K562 (cell line): ENCODE measurements around the gene MAP4K4. TPM values are rescaled to one million over a fixed set of nuclear protein-coding genes. Genes with fewer than 3 reads are reported as not detected.

Experiments
- CHCHD3 ChIP-seq: fragments of 250-450 bp; sonication (Bioruptor Pico); IDR thresholded peaks from 2 replicates; pipeline ENCODE4 v2.1.2; 2022; ENCODE audit warnings: mild to moderate bottlenecking
- CTBP1 ChIP-seq: fragments of 450-650 bp; IDR thresholded peaks from 2 replicates; pipeline ENCODE4 v1.6.1; 2016; ENCODE audit warnings: borderline replicate concordance
- EP300 ChIP-seq: IDR thresholded peaks from 2 replicates; pipeline ENCODE4 v1.6.1; 2012; ENCODE audit warnings: low read length, improper control_type of control experiment
- GTF2E2 ChIP-seq: fragments of 200-800 bp; sonication (Bioruptor generic); IDR thresholded peaks from 2 replicates; pipeline ENCODE4 v1.6.1; 2016; ENCODE audit warnings: missing genetic modification characterization, missing compliant biosample characterization
- LCOR ChIP-seq: sonication (generic); formaldehyde crosslinking; IDR thresholded peaks from 2 replicates; pipeline ENCODE4 v1.8.0; 2022; ENCODE audit warnings: mild to moderate bottlenecking, missing genetic modification reagents
- NONO ChIP-seq, 2 experiments: fragments of 200-400 bp in 1 of 2; fragments of 450-650 bp in 1 of 2; formaldehyde crosslinking in 1 of 2; IDR thresholded peaks; 2 replicates each; pipeline ENCODE4 v1.6.1; 2017; ENCODE audit warnings: low read depth in 2 of 2, mild to moderate bottlenecking in 2 of 2, moderate library complexity in 2 of 2, low read length in 1 of 2
- RBBP5 ChIP-seq: fragments of 200-600 bp; sonication (generic); IDR thresholded peaks from 2 replicates; pipeline ENCODE4 v1.6.1; 2012; ENCODE audit warnings: borderline replicate concordance, mild to moderate bottlenecking, low read length, control low read depth, inconsistent platforms; ENCODE audit not compliant: insufficient read depth, poor library complexity, severe bottlenecking
- SMAD1 ChIP-seq: fragments of 150-350 bp; IDR thresholded peaks from 2 replicates; pipeline ENCODE4 v1.6.1; 2014; ENCODE audit warnings: low read length, low read depth; ENCODE audit not compliant: partially characterized antibody
- SPI1 ChIP-seq: IDR thresholded peaks from 2 replicates; pipeline ENCODE4 v1.6.1; 2011; ENCODE audit warnings: low read depth, low read length, control low read depth, borderline replicate concordance
- TEAD4 ChIP-seq, 2 experiments: sonication (generic) in 1 of 2; formaldehyde crosslinking in 1 of 2; IDR thresholded peaks; 2 replicates each; pipeline versions ENCODE4 v1.6.1 to v1.8.0; 2012 to 2022; ENCODE audit warnings: borderline replicate concordance in 1 of 2, inconsistent platforms in 1 of 2, low read length in 1 of 2, mild to moderate bottlenecking in 1 of 2, missing genetic modification reagents in 1 of 2
- XRCC5 ChIP-seq: fragments of 200-400 bp; formaldehyde crosslinking; IDR thresholded peaks from 2 replicates; pipeline ENCODE4 v1.6.1; 2017; ENCODE audit warnings: low read depth, mild to moderate bottlenecking, low read length
- YY1 ChIP-seq, 3 experiments: IDR thresholded peaks; 2 replicates each; pipeline ENCODE4 v1.6.1; 2011; ENCODE audit warnings: low read length in 2 of 3, mild to moderate bottlenecking in 2 of 3, moderate library complexity in 2 of 3, borderline replicate concordance in 1 of 3, control low read depth in 1 of 3, low read depth in 1 of 3; ENCODE audit not compliant: insufficient read depth in 3 of 3, insufficient replicate concordance in 2 of 3, control insufficient read depth in 1 of 3, insufficient read length in 1 of 3; ENCODE audit errors: extremely low read depth in 1 of 3
- ZNF639 ChIP-seq, 2 experiments: fragments of 200-800 bp in 1 of 2; sonication (Bioruptor generic) in 1 of 2; sonication (generic) in 1 of 2; formaldehyde crosslinking in 1 of 2; IDR thresholded peaks in 1 of 2; conservative IDR thresholded peaks in 1 of 2; 2 replicates each; pipeline versions ENCODE4 v1.5.0 to v1.6.1; 2016 to 2020; ENCODE audit warnings: missing compliant biosample characterization in 1 of 2, missing genetic modification characterization in 1 of 2, missing genetic modification reagents in 1 of 2
- polyA plus RNA-seq, 8 experiments: library from polyadenylated mRNA; depleted of rRNA in 4 of 8; stranded (reverse) in 5 of 8; unstranded in 3 of 8; fragments of >200 nt; fragmentation: Nextera tagmentation in 2 of 8; fragmentation: Illumina TruSeq in 1 of 8; extraction: Ambion mirVana in 2 of 8; extraction: Trizol in 1 of 8; gene quantifications; 2 replicates each; pipeline versions ENCODE4 v1.2.1 to v1.2.3, GENCODE V29; 2011 to 2014; ENCODE audit warnings: inconsistent platforms in 1 of 8, missing spikeins in 1 of 8
- total RNA-seq, 7 experiments: library from RNA; depleted of rRNA in 6 of 7; stranded (reverse); fragments of >200 nt in 6 of 7; fragmentation: Illumina TruSeq in 2 of 7; extraction: Trizol in 2 of 7; gene quantifications; 2 replicates each; pipeline versions ENCODE4 v1.2.1 to v1.2.3, GENCODE V29; 2011 to 2021; ENCODE audit warnings: low replicate concordance in 1 of 7
- TF ChIP-seq, protein P1 (sequence below): fragments of 450-650 bp; conservative IDR thresholded peaks from 2 replicates; pipeline ENCODE4 v1.6.1; 2016; ENCODE audit warnings: missing genetic modification characterization, low read depth, mild to moderate bottlenecking, missing compliant biosample characterization, moderate library complexity
- TF ChIP-seq, protein P2 (sequence below): fragments of 250-450 bp; sonication (Bioruptor Pico); IDR thresholded peaks from 2 replicates; pipeline ENCODE4 v1.8.0; 2021; ENCODE audit warnings: mild to moderate bottlenecking, moderate library complexity
- TF ChIP-seq, protein P3 (sequence below), 2 experiments: fragments of 150-350 bp in 1 of 2; IDR thresholded peaks; 2 replicates each; pipeline ENCODE4 v1.6.1; 2012 to 2016; ENCODE audit warnings: low read depth in 2 of 2, low read length in 2 of 2, mild to moderate bottlenecking in 1 of 2, moderate library complexity in 1 of 2

Gene MAP4K4
- total and polyA plus RNA-seq, 9 of the 15 experiments (the other 6 are each of a cell fraction or from before 2014, with no cell fraction given) = 7.6 to 76.4 (median 50.6) TPM

- TF ChIP-seq, protein P1, sequence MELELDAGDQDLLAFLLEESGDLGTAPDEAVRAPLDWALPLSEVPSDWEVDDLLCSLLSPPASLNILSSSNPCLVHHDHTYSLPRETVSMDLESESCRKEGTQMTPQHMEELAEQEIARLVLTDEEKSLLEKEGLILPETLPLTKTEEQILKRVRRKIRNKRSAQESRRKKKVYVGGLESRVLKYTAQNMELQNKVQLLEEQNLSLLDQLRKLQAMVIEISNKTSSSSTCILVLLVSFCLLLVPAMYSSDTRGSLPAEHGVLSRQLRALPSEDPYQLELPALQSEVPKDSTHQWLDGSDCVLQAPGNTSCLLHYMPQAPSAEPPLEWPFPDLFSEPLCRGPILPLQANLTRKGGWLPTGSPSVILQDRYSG = no peak
- TF ChIP-seq RBBP5 = peak; percentile 66
- TF ChIP-seq ZNF639 (CRISPR knock-in tag; conservative IDR thresholded peaks at IDR 0.05 in 1 of 2, IDR thresholded peaks at IDR 0.05 in 1 of 2) = peak in 1 of 2 experiments; percentile 93; a peak in 2 of 4 replicates
- TF ChIP-seq XRCC5 = no peak
- TF ChIP-seq CTBP1 = peak; percentile 89
- TF ChIP-seq EP300 = 0 out of 2 replicates have a peak, but pooled peaks have one; percentile 25
- TF ChIP-seq, protein P2, sequence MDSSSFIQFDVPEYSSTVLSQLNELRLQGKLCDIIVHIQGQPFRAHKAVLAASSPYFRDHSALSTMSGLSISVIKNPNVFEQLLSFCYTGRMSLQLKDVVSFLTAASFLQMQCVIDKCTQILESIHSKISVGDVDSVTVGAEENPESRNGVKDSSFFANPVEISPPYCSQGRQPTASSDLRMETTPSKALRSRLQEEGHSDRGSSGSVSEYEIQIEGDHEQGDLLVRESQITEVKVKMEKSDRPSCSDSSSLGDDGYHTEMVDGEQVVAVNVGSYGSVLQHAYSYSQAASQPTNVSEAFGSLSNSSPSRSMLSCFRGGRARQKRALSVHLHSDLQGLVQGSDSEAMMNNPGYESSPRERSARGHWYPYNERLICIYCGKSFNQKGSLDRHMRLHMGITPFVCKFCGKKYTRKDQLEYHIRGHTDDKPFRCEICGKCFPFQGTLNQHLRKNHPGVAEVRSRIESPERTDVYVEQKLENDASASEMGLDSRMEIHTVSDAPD (CRISPR knock-in tag) = no peak
- 0 out of 2 replicates have a peak, but pooled peaks have one; percentile 11 for TF ChIP-seq TEAD4 (IDR thresholded peaks at IDR 0.05; ENCODE audit: low read length)
- TF ChIP-seq TEAD4 (CRISPR knock-in tag; IDR thresholded peaks at IDR 0.05; ENCODE audit: borderline replicate concordance) = no peak
- no peak for TF ChIP-seq CHCHD3 (CRISPR knock-in tag)
- TF ChIP-seq LCOR = 0 out of 2 replicates have a peak, but pooled peaks have one; percentile 20
- peak; percentile 40; the same call in 1 of the 2 replicates for TF ChIP-seq SPI1
- 0 out of 2 replicates have a peak, but pooled peaks have one; percentile 9 for TF ChIP-seq GTF2E2
- TF ChIP-seq, protein P3, sequence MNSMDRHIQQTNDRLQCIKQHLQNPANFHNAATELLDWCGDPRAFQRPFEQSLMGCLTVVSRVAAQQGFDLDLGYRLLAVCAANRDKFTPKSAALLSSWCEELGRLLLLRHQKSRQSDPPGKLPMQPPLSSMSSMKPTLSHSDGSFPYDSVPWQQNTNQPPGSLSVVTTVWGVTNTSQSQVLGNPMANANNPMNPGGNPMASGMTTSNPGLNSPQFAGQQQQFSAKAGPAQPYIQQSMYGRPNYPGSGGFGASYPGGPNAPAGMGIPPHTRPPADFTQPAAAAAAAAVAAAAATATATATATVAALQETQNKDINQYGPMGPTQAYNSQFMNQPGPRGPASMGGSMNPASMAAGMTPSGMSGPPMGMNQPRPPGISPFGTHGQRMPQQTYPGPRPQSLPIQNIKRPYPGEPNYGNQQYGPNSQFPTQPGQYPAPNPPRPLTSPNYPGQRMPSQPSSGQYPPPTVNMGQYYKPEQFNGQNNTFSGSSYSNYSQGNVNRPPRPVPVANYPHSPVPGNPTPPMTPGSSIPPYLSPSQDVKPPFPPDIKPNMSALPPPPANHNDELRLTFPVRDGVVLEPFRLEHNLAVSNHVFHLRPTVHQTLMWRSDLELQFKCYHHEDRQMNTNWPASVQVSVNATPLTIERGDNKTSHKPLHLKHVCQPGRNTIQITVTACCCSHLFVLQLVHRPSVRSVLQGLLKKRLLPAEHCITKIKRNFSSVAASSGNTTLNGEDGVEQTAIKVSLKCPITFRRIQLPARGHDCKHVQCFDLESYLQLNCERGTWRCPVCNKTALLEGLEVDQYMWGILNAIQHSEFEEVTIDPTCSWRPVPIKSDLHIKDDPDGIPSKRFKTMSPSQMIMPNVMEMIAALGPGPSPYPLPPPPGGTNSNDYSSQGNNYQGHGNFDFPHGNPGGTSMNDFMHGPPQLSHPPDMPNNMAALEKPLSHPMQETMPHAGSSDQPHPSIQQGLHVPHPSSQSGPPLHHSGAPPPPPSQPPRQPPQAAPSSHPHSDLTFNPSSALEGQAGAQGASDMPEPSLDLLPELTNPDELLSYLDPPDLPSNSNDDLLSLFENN (IDR thresholded peaks at IDR 0.05; ENCODE audit: low read depth in 2 of 2, low read length in 2 of 2) = no peak
- peak; percentile 70 to 95 (median 89) for TF ChIP-seq YY1 (IDR thresholded peaks at IDR 0.05; ENCODE audit: borderline replicate concordance in 1 of 3, control insufficient read depth in 1 of 3, extremely low read depth in 1 of 3, insufficient read depth in 3 of 3, insufficient read length in 1 of 3, insufficient replicate concordance in 2 of 3, low read depth in 1 of 3, low read length in 2 of 3)
- TF ChIP-seq SMAD1 = peak; percentile 15
- TF ChIP-seq NONO (IDR thresholded peaks at IDR 0.05; ENCODE audit: low read depth in 2 of 2, low read length in 1 of 2) = peak; percentile 68 to 71; a peak in 3 of 4 replicates
- TF ChIP-seq, all 486 proteins: peak for 99
These were observed at the start of gene MAP4K4 (continued) for GRCh38 chr2:101697124-101698013.
